GM18909 (cell line): ENCODE results near the gene ANKRD7.
"Not testable (repeated sequence)": the region's sequence is repeated elsewhere in the genome, so short reads cannot be mapped to it uniquely, and the experiment has no call there.

ENCODE experiments used
- ATAC-seq: cut with Tn5 transposase; IDR thresholded peaks from one replicate; pipeline ENCODE4 v1.9.1; 2021; ENCODE audit warnings: mild to moderate bottlenecking; ENCODE audit not compliant: unreplicated experiment, poor library complexity

Gene ANKRD7

DNA sequence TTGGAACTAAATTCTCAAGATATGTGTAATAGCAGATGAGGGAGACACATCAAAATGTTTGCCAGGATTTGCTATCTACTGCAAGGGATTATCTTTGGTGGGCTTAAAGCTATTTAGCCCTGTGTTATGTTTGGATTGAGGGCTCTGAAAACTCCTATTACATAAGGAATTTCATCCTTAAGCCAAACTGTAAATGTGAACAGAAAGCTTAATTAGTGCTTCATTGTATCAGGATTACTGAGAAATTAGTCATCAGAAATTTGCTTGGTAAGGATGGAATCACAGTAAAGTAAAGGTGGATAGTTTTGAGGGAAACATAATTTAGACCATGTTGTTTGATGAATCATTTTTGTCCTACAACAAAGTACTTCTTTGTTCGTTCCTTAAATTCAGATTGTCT is 8.3 kb downstream of the ANKRD7 start:
- no peak for ATAC-seq

DNA sequence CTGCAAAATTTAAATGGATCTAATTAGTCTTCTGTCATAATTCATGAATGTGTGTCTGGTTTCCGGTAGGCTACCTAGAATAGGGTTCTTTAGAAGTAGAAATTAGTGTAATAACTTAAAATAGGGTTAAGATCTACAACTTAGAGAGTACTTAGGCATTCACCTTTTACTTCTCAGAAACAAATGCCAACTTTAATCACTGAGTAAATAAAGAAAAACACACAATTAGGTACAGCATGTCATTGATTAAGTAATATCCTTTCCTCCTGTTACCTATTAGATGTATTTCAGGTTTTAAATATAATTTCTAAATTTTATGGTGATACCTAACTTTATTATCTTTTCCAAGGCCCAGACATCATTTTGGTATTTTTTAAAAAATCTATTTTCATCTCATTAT is 9.3 kb downstream of the ANKRD7 start:
- no peak for ATAC-seq

- no peak for ATAC-seq
These were observed 14.5 kb downstream of the ANKRD7 start for GRCh38 chr7:118239014-118239413.

DNA sequence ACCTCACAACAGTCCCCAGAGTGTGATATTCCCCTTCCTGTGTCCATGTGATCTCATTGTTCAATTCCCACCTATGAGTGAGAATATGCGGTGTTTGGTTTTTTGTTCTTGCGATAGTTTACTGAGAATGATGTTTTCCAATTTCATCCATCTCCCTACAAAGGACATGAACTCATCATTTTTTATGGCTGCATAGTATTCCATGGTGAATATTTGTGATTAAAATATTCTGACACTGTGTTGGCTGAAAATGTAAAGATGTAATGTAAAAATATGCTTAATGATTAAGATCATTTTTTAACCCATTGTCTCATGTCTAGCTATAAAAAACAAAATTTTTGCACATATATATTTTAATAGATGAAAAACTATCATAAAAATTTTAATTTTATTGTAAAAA is 15.8 kb downstream of the ANKRD7 start:
- ATAC-seq, result not testable (repeated sequence)

GRCh38 chr7:118243695-118244094 is 19.2 kb downstream of the ANKRD7 start:
- ATAC-seq, result no peak

DNA sequence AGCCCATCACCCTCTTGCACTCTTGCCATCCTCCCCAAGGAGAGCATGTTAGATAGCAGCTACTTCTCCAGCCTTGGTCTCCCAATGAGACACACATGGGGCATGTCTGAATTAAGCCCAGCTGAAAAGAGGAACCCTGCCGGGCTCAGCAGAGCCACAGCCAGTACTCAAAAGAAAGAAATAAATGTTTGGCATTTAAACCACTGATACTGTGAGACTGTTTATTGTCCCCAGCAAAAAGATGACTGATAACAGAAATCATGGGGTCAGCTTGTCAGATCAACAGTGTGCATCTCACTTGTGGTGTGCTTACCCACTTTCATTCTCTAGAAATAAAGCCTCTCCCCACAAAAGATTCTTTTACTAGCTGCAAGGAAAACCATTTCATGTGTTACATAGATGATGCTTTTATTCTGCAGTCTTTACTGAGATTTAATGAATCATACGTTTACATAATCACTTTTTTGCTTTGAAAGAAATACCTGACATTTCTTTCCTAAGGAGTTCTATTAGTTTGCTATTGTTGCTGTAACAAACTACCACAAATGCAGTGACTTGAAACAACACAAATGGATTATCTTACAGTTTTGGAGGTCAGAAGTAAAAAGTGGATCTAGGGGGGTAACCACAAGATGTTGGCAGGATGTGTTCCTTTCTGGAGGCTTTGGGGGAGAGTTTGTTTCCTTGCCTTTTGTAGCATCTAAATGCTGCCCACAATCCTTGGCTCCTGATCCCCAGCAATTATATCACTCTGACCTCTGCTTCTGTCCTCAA is 20.9 kb downstream of the ANKRD7 start:
- peak; percentile 75 for ATAC-seq

DNA sequence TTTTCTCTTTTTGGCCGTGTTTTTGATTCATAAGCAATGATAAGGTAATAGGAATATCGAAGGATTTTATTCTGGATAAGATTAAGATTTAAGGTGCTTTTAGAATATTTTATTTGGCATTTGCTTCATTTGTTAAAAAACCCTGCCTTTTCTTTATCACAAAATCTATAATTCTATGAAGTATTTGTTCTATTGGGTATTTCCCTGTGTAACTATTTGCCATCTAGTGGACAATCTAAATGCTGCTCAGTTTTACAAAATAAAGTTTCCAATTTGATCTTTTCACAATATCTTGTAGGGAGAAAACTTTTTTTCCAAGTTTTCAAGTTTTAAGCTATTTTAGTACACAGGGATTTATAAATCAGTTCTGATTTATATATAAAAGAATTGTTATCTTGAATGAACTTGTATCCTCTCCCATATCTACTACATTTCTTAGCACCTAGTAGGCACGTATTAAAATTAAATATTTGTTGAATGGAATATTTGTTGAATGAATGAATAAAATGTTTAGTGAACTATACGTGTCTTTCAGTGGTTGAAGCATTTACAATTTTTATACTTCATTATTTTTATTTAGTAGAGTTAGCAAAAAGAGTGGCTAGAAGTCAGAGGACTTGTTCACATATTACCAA is 26.5 kb downstream of the ANKRD7 start:
- ATAC-seq, result no peak

GRCh38 chr7:118252087-118252486 is 27.6 kb downstream of the ANKRD7 start:
- ATAC-seq, result no peak

DNA sequence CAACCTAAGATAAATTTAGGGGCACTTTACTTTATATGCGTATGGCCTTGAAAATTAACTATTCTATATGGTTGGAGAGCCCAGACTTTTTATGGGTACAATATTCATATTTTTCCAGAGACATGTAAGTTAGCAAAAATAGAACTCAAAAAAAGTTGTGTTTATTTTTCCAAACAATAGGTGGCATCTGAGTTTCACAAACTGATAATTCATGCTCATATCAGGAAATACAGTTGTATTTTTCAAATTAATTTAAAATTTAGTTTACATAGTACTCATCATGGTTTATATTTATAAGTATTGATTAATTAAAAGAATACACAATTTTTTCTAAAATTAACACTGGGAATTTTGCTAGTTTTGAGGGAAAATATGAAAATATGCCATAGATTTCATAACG is 34.6 kb downstream of the ANKRD7 start:
- no peak for ATAC-seq

- no peak for ATAC-seq
These were observed 40.3 kb downstream of the ANKRD7 start for GRCh38 chr7:118264836-118265235.

DNA sequence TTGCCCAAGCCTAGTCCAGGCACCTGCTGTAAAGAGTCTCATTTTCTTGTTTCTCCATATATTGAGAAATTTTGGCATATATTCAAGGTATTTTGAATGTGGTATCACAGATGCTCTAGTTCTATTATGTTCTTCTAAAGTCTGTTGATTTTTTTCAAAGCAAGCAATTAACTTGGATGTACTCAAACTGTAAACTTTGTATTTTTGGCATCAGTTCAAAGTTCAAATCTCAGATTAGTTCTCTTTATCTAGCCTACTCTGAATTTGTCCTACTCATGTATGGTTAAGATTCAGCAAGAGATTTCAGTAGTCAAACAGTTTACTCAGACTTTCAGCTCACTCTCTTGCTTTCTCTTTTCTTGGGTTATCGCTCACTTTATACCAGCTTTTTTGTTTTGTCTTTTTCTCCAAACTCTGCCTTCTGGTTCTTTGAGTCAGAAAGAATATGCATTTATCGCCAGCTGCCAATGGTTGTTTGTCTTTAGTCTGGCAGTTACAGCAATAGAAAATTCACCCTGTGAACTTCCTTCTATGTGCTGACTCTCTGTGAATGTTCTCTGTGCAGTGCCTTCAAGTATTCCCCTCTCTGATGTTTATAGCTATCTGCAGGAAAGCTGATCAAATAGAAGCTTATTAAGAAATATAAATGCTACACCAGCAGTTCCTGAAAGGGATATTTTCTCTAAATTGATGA is 56.0 kb downstream of the ANKRD7 start:
- no peak for ATAC-seq

- no peak for ATAC-seq
These were observed 56.7 kb downstream of the ANKRD7 start for GRCh38 chr7:118281196-118281595.

- ATAC-seq, result no peak
These were observed 60.9 kb downstream of the ANKRD7 start for GRCh38 chr7:118285358-118285757.

- ATAC-seq, result no peak
These were observed 61.6 kb downstream of the ANKRD7 start for GRCh38 chr7:118286131-118286530.

- ATAC-seq, result peak; percentile 90
These were observed 63.6 kb downstream of the ANKRD7 start for GRCh38 chr7:118288098-118288497.

DNA sequence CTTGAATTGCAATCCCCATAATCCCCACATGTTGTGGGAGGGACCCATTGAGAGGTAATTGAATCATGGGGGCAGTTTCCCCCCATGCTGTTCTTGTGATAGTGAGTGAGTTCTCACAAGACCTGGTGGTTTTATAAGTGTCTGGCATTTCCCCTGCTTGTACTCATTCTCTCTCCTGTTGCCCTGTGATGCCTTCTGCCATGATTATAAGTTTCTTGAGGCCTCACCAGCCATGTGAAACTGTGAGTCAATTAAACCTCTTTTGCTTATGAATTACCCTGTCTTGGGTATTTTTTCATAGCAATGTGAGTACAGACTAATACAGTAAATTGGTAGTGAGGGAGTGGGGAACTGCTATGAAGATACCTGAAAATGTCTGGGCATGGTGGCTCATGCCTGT is 65.0 kb downstream of the ANKRD7 start:
- ATAC-seq, result no peak
